ENCODE data around the gene KCTD11. TPM values are rescaled to one million over a fixed set of nuclear protein-coding genes. Genes with fewer than 3 reads are reported as not detected.

KCTD11 gene
- total RNA-seq, 1 experiment from 2014 or later = 5.4 TPM

- RAD21 ChIA-PET (ENCODE audit: low non-redundant PET in 1 of 2, low total read pairs in 2 of 2, uncharacterized antibody in 2 of 2, unreplicated experiment in 2 of 2) = no interaction called here
- Histone ChIP-seq H3K4me3 (replicated peaks in 1 of 2; ENCODE audit: low read depth in 1 of 2, low read length in 2 of 2) (no peak overlapping the region), H3K4me2 (ENCODE audit: low read length) (no peak overlapping the region), H3K79me2 (ENCODE audit: insufficient read depth, low read length) (peaks cover 8% of the 10 kb centered on the region; the same call in 1 of the 2 replicates), H3K9me3 (ENCODE audit: control insufficient read depth in 1 of 2, insufficient read depth in 1 of 2, low read depth in 1 of 2, low read length in 2 of 2) (0 out of 4 replicates have a peak, but pooled peaks cover 0 to 7% of the 10 kb centered on the region in 2 experiments), H4K20me1 (ENCODE audit: insufficient read depth) (no peaks in the 10 kb centered on the region), H3K9me2 (ENCODE audit: insufficient read depth) (no peaks in the 10 kb centered on the region), H2AFZ (ENCODE audit: low read depth, low read length, poor library complexity, severe bottlenecking) (no peak overlapping the region), H3K27me3 (ENCODE audit: insufficient read depth, low read length) (no peaks in the 10 kb centered on the region), H3K9ac (ENCODE audit: low read length) (no peak overlapping the region), H3K4me1 (ENCODE audit: control insufficient read depth in 1 of 2, insufficient read depth in 2 of 2, low read length in 2 of 2) (peaks cover 8 to 26% of the 10 kb centered on the region in 2 experiments; a peak in 3 of 4 replicates), H3K27ac (ENCODE audit: low read depth, low read length) (no peak overlapping the region), H3K36me3 (ENCODE audit: control insufficient read depth in 1 of 2, insufficient read depth in 2 of 2, low read length in 2 of 2) (peaks cover 0 to 9% of the 10 kb centered on the region in 2 experiments; a peak in 2 of 4 replicates)
- POLR2A ChIA-PET = interaction anchor here (1.4 kb wide), 1 partner anchor 52 kb away, joined by 4 read pairs; the partner anchor contains the start of gene TMEM102
- no peak for ATAC-seq
- CTCF ChIA-PET = no interaction called here
- TF ChIP-seq POLR2AphosphoS5 (IDR thresholded peaks at IDR 0.05; ENCODE audit: low read depth, low read length) (0 out of 2 replicates have a peak, but pooled peaks have one; percentile 8), SP1 (IDR thresholded peaks at IDR 0.05; ENCODE audit: low read depth) (no peak)
- intact Hi-C loops (cut with micrococcal nuclease) = no loop called here
- DNase-seq (ENCODE audit: low read depth, low spot score) = no peak
- BruUV-seq (replicated peaks) = no TSS peak
These were observed 31.4 kb downstream of the KCTD11 start for GRCh38 chr17:7383371-7383741.

DNA sequence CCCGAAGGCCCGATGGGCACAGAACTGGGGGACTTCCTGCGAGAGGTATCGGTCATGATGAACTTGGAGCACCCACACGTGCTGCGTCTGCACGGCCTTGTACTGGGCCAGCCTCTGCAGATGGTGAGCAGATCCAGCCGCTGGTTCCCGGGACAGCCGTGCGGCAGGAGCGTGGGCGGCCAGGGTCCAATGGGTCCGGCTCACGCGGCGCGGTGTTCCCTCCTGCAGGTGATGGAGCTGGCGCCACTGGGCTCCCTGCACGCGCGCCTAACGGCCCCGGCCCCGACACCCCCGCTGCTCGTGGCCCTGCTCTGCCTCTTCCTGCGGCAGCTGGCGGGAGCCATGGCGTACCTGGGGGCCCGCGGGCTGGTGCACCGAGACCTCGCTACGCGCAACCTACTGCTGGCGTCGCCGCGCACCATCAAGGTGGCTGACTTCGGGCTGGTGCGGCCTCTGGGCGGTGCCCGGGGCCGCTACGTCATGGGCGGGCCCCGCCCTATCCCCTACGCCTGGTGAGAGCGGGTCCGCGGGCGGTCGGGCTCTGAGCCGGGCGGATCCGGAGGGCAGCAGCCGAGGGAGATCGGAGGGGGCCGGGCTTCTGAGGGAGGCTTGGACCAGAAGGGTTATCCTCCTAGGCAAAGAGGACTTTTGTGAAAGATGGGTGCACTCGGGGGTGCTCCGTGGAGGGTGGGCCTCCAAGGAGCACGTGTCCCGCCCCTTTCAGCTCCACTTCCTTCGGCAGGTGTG is 32.0 kb downstream of the KCTD11 start:
- no peaks in the 10 kb centered on the region for H4K20me1 ChIP-seq (ENCODE audit: insufficient read depth)
- ATAC-seq (no peak), DNase-seq (ENCODE audit: low read depth, low spot score) (no peak)
- POLR2A ChIA-PET = no interaction called here
- peaks cover 0 to 12% of the 10 kb centered on the region in 2 experiments; a peak in 2 of 4 replicates for H3K36me3 ChIP-seq (ENCODE audit: control insufficient read depth in 1 of 2, insufficient read depth in 2 of 2, low read length in 2 of 2)
- no TSS peak for BruUV-seq (replicated peaks)
- no peak for TF ChIP-seq YY1 (IDR thresholded peaks at IDR 0.05; ENCODE audit: extremely low read depth, insufficient replicate concordance, low read depth, low read length)
- TF ChIP-seq, protein P1, sequence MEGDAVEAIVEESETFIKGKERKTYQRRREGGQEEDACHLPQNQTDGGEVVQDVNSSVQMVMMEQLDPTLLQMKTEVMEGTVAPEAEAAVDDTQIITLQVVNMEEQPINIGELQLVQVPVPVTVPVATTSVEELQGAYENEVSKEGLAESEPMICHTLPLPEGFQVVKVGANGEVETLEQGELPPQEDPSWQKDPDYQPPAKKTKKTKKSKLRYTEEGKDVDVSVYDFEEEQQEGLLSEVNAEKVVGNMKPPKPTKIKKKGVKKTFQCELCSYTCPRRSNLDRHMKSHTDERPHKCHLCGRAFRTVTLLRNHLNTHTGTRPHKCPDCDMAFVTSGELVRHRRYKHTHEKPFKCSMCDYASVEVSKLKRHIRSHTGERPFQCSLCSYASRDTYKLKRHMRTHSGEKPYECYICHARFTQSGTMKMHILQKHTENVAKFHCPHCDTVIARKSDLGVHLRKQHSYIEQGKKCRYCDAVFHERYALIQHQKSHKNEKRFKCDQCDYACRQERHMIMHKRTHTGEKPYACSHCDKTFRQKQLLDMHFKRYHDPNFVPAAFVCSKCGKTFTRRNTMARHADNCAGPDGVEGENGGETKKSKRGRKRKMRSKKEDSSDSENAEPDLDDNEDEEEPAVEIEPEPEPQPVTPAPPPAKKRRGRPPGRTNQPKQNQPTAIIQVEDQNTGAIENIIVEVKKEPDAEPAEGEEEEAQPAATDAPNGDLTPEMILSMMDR (IDR thresholded peaks at IDR 0.05 in 2 of 3, conservative IDR thresholded peaks at IDR 0.05 in 1 of 3; ENCODE audit: borderline replicate concordance in 1 of 3, insufficient read depth in 1 of 3, low read depth in 2 of 3, low read length in 2 of 3) = no peak
- peak; percentile 4; the same call in 1 of the 2 replicates for TF ChIP-seq POLR2AphosphoS5 (IDR thresholded peaks at IDR 0.05; ENCODE audit: low read depth, low read length)
- TF ChIP-seq SRF (IDR thresholded peaks at IDR 0.05; ENCODE audit: low read depth) = no peak
- no peak for TF ChIP-seq CBX3 (IDR thresholded peaks at IDR 0.05; ENCODE audit: low read depth)
- TF ChIP-seq ELF1 (IDR thresholded peaks at IDR 0.05; ENCODE audit: borderline replicate concordance, low read depth) = no peak
- no peak for TF ChIP-seq EZH2phosphoT487 (IDR thresholded peaks at IDR 0.05; ENCODE audit: borderline replicate concordance)
- TF ChIP-seq POLR2A (IDR thresholded peaks at IDR 0.05; ENCODE audit: borderline replicate concordance, extremely low read depth, insufficient read depth, insufficient read length) = no peak
- H3K9me2 ChIP-seq (ENCODE audit: insufficient read depth) = no peaks in the 10 kb centered on the region
- H2AFZ ChIP-seq (ENCODE audit: low read depth, low read length, poor library complexity, severe bottlenecking) = no peak overlapping the region
- H3K9me3 ChIP-seq (ENCODE audit: control insufficient read depth in 1 of 2, insufficient read depth in 1 of 2, low read depth in 1 of 2, low read length in 2 of 2) = 0 out of 4 replicates have a peak, but pooled peaks cover 0 to 7% of the 10 kb centered on the region in 2 experiments
- H3K79me2 ChIP-seq (ENCODE audit: insufficient read depth, low read length) = peaks cover 8% of the 10 kb centered on the region; the same call in 1 of the 2 replicates
- H3K4me2 ChIP-seq (ENCODE audit: low read length) = no peak overlapping the region
- H3K9ac ChIP-seq (ENCODE audit: low read length) = no peak overlapping the region
- H3K27ac ChIP-seq (ENCODE audit: low read depth, low read length) = no peak overlapping the region
- no peaks in the 10 kb centered on the region for H3K27me3 ChIP-seq (ENCODE audit: insufficient read depth, low read length)
- RAD21 ChIA-PET (ENCODE audit: low non-redundant PET in 1 of 2, low total read pairs in 2 of 2, uncharacterized antibody in 2 of 2, unreplicated experiment in 2 of 2) = no interaction called here
- intact Hi-C loops (cut with micrococcal nuclease) = no loop called here
- CTCF ChIA-PET = no interaction called here
- H3K4me1 ChIP-seq (ENCODE audit: control insufficient read depth in 1 of 2, insufficient read depth in 2 of 2, low read length in 2 of 2) = peaks cover 8 to 26% of the 10 kb centered on the region in 2 experiments; a peak in 3 of 4 replicates
- no peak overlapping the region for H3K4me3 ChIP-seq (replicated peaks in 1 of 2; ENCODE audit: low read depth in 1 of 2, low read length in 2 of 2)
